ENCODE measurements around the gene FAHD1. TPM values are rescaled to one million over a fixed set of nuclear protein-coding genes. Genes with fewer than 3 reads are reported as not detected.

FAHD1 gene
- polyA plus RNA-seq (ENCODE audit: insufficient read length in 3 of 3) = 10 to 100 TPM; 36.6 to 50.7 (median 48.3) TPM

- DNase-seq (ENCODE audit: low read depth in 3 of 3, low spot score in 2 of 3) = peak; percentile 84 to 87 (median 84)
Observed at GRCh38 chr16:1826691-1827573, at the start of gene FAHD1, which contains the start of gene HAGH. FAHD1 (plus strand) TSS chr16:1827206; CDS start chr16:1827239, 33 bp downstream. HAGH (minus strand) TSS chr16:1826825; CDS start chr16:1826787, 38 bp downstream.

GRCh38 chr16:1777375-1778199 is 49.4 kb upstream of the FAHD1 start:
- no peak for DNase-seq (ENCODE audit: low read depth in 3 of 3, low spot score in 2 of 3)

- DNase-seq (ENCODE audit: low read depth in 3 of 3, low spot score in 2 of 3) = no peak
Observed at GRCh38 chr16:1778200-1779179, 48.5 kb upstream of the FAHD1 start.

GRCh38 chr16:1779234-1779701 is 47.7 kb upstream of the FAHD1 start:
- no peak for DNase-seq (ENCODE audit: low read depth in 3 of 3, low spot score in 2 of 3)

- no peak for DNase-seq (ENCODE audit: low read depth in 3 of 3, low spot score in 2 of 3)
Observed at GRCh38 chr16:1779741-1780676, 47.0 kb upstream of the FAHD1 start.

DNA sequence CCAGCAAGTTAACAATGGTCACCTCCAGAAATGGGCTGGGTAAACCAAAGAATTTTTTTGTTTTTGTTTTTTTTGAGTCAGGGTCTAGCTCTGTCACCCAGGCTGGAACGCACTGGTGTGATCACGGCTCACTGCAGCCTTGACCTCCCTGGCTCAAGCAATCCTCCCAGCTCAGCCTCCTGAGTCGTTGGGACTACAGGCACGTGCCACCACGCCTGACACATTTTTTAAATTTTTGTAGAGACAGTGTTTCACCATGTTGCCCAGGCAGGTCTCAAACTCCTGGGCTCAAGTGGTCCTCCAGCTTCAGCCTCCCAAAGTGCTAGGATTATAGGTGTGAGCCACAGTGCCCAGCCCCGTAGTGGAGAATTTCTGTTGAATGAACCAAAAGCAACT is 46.3 kb upstream of the FAHD1 start:
- no peak for DNase-seq (ENCODE audit: low read depth in 3 of 3, low spot score in 2 of 3)

GRCh38 chr16:1781254-1781653 is 45.8 kb upstream of the FAHD1 start:
- DNase-seq (ENCODE audit: low read depth in 3 of 3, low spot score in 2 of 3) = no peak

GRCh38 chr16:1781758-1782407 is 45.1 kb upstream of the FAHD1 start:
- no peak for DNase-seq (ENCODE audit: low read depth in 3 of 3, low spot score in 2 of 3)

DNA sequence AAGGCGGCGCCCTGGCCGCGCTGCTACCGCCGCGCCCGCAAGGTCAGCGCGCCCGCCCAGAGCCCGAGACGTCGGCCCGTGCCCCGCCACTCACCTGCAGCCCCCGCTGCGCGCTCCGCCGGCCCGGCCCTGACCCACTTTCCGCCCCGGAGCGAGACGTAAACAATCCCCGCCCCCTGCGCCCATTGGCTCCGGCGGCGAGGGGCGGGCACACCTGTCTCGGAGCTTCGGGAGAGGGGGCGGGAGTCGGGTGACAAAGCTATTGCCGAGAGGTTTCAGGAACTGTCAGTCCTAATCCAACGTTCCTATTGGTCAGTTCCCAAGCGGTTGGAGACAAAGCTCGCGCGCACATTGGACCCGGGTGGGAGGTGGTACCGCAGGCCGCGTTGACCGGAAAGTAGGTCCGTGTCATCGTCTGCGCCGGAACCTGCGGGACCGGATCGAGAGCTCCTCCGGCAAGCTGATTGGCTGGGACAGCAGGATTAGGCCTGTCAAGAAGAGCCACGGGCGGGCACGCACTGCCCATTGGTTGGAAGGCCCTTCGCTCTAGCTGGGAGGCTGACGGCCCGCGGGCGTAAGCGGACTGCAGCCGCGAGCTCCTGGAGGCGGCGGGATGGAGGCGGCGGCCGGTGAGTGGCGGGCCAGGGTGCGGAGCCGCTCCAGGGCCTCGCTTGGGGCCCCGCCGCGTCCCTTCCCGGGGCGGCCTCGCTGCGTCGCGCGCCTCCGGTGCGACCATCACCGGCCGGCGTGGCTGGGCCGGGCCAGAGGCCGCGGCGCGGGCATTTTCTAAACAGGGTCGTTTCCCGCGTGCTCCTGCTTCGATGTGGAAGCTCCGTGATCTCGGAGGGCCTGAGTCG is 44.4 kb upstream of the FAHD1 start, which contains the start of the genes NUBP2 and SPSB3:
Gene NUBP2, plus strand, starts transcription at position 553 of the 857 bp plus-strand sequence. Its CDS starts 61 bp downstream, at position 614.
Gene SPSB3, minus strand, starts transcription at position 164 of the 857 bp plus-strand sequence. CDS start 1,088 bp downstream, outside the sequence.
- DNase-seq (ENCODE audit: low read depth in 3 of 3, low spot score in 2 of 3) = peak; percentile 97 to 100 (median 99)

GRCh38 chr16:1784977-1785845 is 41.8 kb upstream of the FAHD1 start:
- DNase-seq (ENCODE audit: low read depth in 3 of 3, low spot score in 2 of 3) = no peak

GRCh38 chr16:1785846-1786170 is 41.2 kb upstream of the FAHD1 start:
- DNase-seq (ENCODE audit: low read depth in 3 of 3, low spot score in 2 of 3) = no peak

DNA sequence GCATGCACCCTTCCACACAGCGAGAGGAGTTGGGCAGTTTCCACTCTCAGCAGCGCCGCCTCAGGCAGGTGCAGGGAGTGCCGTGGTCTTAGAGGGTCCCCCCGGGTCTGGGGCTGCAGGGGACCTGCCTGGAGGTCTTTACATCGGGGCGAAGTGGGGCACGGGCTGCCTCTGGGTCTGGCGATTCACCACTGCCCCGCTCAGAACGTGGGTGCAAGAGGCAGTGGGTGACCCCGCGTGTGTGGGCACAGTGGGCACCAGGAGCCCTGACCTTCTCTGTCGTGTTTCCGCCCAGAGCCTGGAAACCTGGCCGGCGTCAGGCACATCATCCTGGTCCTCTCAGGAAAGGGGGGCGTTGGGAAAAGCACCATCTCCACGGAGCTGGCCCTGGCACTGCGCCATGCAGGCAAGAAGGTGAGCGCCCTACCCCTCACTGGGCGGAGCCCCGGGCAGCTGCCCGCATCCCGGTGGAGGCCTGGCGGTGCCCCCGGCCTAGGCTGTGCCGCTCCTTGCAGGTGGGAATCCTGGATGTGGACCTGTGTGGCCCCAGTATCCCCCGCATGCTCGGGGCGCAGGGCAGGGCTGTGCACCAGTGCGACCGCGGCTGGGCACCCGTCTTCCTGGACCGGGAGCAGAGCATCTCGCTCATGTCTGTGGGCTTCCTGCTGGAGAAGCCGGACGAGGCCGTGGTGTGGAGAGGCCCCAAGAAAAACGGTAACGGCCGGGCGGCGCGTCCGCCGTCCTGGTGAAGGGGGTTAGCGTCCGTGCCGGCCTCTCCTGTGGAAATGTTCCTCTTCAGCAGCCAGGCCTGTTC is 40.6 kb upstream of the FAHD1 start:
- no peak for DNase-seq (ENCODE audit: low read depth in 3 of 3, low spot score in 2 of 3)

DNA sequence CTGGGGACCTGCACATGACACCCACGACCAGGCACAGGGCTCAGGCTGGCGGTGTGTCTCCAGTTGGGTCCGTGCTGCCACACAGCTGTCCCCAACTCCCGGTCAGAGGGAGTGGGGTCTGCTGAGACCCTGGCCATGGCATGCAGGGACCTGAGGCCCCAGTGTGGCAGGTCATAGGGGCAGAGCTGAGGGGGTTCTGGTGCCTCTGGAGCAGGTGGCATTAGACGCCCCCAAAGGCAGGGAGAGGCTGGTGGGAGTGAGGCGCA is 40.0 kb upstream of the FAHD1 start:
- no peak for DNase-seq (ENCODE audit: low read depth in 3 of 3, low spot score in 2 of 3)

GRCh38 chr16:1787322-1788094 is 39.5 kb upstream of the FAHD1 start:
- DNase-seq (ENCODE audit: low read depth in 3 of 3, low spot score in 2 of 3) = no peak

DNA sequence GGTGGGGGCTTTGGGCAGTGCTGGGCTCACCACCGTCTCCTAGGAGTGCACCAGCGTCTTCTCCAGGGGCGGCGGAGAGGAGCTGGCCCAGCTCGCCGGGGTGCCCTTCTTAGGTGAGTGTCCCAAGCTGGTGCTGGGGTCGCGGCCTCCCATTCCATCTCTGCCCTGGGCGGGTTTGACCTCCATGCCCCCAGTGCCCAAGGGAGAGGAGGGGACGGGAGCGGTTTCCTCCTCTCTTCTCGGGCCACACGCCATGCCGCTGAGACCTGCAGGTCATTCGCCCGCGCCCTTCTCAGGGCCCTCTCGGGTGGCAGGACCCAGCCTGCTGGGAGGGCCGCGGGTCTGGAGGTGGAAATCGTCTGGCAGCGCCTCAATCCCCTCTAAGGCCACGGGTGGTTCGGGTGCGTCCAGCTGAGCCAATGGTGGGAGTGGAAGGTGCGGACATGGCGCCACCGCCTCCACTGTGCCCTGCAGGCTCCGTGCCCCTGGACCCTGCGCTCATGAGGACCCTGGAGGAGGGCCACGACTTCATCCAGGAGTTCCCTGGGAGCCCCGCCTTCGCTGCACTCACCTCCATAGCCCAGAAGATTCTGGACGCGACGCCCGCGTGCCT is 38.8 kb upstream of the FAHD1 start:
- no peak for DNase-seq (ENCODE audit: low read depth in 3 of 3, low spot score in 2 of 3)
